Uterus (tissue), 4 donors: ENCODE data around the gene NR2F1-AS1. TPM values are rescaled to one million over a fixed set of nuclear protein-coding genes. Genes with fewer than 3 reads are reported as not detected.

Experiments used
- DNase-seq, 2 donors: peaks; one replicate each; pipeline ENCODE4 v3.0.0-alpha.2; 2019 to 2020
- H3K27ac ChIP-seq, 2 donors: fragments of 200-600 bp; sonication (generic); 1 replicate in 1 of 2; 2 replicates in 1 of 2; pipeline ENCODE4 v1.5.1; 2016 to 2018
- H3K27me3 ChIP-seq, 2 donors: fragments of 200-600 bp; sonication (generic); one replicate each; pipeline ENCODE4 v1.5.1; 2018 to 2019; ENCODE audit warnings: control low read depth in 1 of 2
- H3K36me3 ChIP-seq, 2 donors: fragments of 200-600 bp; sonication (generic); one replicate each; pipeline ENCODE4 v1.5.1; 2019; ENCODE audit warnings: control low read depth in 1 of 2
- H3K4me1 ChIP-seq, 2 donors: fragments of 200-600 bp; sonication (generic); one replicate each; pipeline ENCODE4 v1.5.1; 2018 to 2019; ENCODE audit warnings: control low read depth in 1 of 2
- H3K4me3 ChIP-seq, 2 donors: fragments of 200-600 bp; sonication (generic); 1 replicate in 1 of 2; 2 replicates in 1 of 2; pipeline ENCODE4 v1.5.1; 2018 to 2019; ENCODE audit warnings: mild to moderate bottlenecking in 1 of 2
- H3K9me3 ChIP-seq, 2 donors: fragments of 200-600 bp; sonication (generic); one replicate each; pipeline ENCODE4 v1.5.1; 2019; ENCODE audit warnings: control low read depth in 1 of 2
- POLR2A ChIP-seq, 2 donors: fragments of 450-650 bp; IDR thresholded peaks; one replicate each; pipeline ENCODE4 v1.6.1; 2016; ENCODE audit warnings: antibody characterized with exemption in 2 of 2, mild to moderate bottlenecking in 1 of 2, moderate library complexity in 1 of 2
- intact Hi-C: fragments of 100-400 bp; cut with DNase I; formaldehyde crosslinking; loops from one replicate; pipeline ENCODE4 v1.15.1; 2023; ENCODE audit warnings: low total_unique reads
- total RNA-seq, 4 donors: library from RNA; depleted of rRNA in 3 of 4; stranded (reverse); fragments of >200 nt in 3 of 4; gene quantifications; one replicate each; pipeline versions ENCODE4 v1.1.0 to v1.2.4, GENCODE V29; 2014 to 2023
- TF ChIP-seq, protein P1 (sequence below), 4 experiments: fragments of 200-600 bp in 2 of 4; fragments of 450-650 bp in 2 of 4; sonication (generic) in 2 of 4; IDR thresholded peaks; one replicate each; pipeline ENCODE4 v1.5.1; 2016 to 2019; ENCODE audit warnings: antibody characterized with exemption in 4 of 4, mild to moderate bottlenecking in 2 of 4, moderate library complexity in 1 of 4
- donor health status: DM: yes; HTN: yes; CAD: no.

NR2F1-AS1 gene
- total RNA-seq, 4 donors from 2014 or later: 4.4 to 46.1 (median 19.9) TPM

DNA sequence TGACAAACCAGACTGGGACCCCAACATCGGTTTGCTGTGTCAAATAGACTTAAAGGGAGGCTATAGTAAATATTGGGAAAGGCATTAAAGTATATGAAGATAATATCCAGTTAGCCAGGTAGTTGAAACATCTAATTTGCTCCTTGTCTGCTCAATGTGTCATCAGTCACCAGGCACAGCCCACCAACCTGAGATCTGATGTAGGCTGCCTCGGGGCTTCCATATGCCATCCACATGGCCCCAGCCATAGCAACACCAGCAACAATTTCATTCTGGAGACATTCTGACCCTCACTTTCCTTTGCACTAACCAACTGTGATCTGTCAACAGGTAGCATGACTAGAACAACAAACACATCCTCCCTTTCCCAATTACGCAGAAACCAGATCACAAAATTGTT, 196.0 kb downstream of the NR2F1-AS1 start:
- Histone ChIP-seq H3K27me3 (no peaks in the 10 kb centered on the region), H3K36me3 (no peaks in the 10 kb centered on the region), H3K9me3 (no peaks in the 10 kb centered on the region), H3K4me3 (no peak overlapping the region), H3K27ac (no peak overlapping the region), H3K4me1 (no peaks in the 10 kb centered on the region)
- intact Hi-C loops: no loop called here
- no peak for TF ChIP-seq POLR2A (IDR thresholded peaks at IDR 0.05)
- TF ChIP-seq, protein P1, sequence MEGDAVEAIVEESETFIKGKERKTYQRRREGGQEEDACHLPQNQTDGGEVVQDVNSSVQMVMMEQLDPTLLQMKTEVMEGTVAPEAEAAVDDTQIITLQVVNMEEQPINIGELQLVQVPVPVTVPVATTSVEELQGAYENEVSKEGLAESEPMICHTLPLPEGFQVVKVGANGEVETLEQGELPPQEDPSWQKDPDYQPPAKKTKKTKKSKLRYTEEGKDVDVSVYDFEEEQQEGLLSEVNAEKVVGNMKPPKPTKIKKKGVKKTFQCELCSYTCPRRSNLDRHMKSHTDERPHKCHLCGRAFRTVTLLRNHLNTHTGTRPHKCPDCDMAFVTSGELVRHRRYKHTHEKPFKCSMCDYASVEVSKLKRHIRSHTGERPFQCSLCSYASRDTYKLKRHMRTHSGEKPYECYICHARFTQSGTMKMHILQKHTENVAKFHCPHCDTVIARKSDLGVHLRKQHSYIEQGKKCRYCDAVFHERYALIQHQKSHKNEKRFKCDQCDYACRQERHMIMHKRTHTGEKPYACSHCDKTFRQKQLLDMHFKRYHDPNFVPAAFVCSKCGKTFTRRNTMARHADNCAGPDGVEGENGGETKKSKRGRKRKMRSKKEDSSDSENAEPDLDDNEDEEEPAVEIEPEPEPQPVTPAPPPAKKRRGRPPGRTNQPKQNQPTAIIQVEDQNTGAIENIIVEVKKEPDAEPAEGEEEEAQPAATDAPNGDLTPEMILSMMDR (IDR thresholded peaks at IDR 0.05): no peak
- no peak for DNase-seq

DNA sequence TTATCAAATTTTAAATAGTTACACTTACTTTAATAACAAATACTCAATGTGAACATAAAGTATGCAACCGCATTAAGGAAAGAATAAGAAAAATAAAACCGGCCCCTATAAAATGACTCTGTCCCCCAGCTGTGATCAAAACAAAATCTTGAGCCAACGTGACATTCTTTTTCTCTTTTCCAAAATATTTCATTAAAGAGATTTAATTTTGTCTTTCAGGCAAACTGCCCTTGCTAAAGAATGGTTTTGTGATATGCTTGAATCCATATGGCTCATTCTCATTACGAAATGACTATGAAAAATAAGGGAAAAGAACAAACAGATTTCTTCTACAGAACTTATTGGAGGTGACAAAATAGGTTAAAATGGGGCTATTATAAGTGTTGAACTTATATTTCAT, 197.0 kb downstream of the NR2F1-AS1 start:
- Histone ChIP-seq H3K4me3 (no peak overlapping the region), H3K36me3 (no peaks in the 10 kb centered on the region), H3K27me3 (no peaks in the 10 kb centered on the region), H3K4me1 (no peaks in the 10 kb centered on the region), H3K27ac (no peak overlapping the region), H3K9me3 (no peaks in the 10 kb centered on the region)
- no peak for DNase-seq
- TF ChIP-seq, protein P1 (IDR thresholded peaks at IDR 0.05): no peak
- TF ChIP-seq POLR2A (IDR thresholded peaks at IDR 0.05): no peak
- intact Hi-C loops: no loop called here

DNA sequence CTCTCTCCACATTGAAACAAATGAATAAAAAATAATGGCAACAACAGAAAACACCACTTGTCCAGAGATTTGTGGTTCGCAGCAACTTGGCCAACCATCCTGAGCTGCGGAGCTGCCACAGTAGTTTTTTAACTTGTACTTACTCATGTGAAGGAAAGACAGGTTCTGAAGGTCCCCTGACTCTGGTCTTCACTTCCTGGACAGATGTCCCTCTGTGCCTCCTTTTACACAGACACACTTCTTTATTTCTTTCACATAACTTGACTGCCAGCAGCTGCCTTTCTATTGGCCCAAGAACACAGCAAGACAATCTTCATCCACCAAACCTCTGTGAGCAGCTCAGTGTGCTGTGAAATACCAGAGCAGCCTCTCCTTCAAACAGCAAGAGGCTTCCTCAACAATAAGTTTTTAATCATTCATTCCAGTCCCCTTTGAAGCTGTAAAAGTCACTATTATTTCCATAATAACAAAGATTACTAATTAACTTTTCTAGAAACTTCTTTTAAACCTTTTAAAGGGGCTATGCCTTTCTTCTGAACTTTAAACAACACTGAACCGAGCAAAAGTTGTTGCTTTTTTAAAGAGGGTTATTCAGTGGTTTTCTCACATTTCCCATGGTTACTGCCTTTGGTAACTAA, 198.7 kb downstream of the NR2F1-AS1 start:
- TF ChIP-seq POLR2A (IDR thresholded peaks at IDR 0.05): no peak
- TF ChIP-seq, protein P1 (IDR thresholded peaks at IDR 0.05): no peak
- Histone ChIP-seq H3K9me3 (no peaks in the 10 kb centered on the region), H3K27ac (no peak overlapping the region), H3K4me1 (no peaks in the 10 kb centered on the region), H3K27me3 (no peaks in the 10 kb centered on the region), H3K36me3 (no peaks in the 10 kb centered on the region), H3K4me3 (no peak overlapping the region)
- intact Hi-C loops: no loop called here
- DNase-seq: no peak

DNA sequence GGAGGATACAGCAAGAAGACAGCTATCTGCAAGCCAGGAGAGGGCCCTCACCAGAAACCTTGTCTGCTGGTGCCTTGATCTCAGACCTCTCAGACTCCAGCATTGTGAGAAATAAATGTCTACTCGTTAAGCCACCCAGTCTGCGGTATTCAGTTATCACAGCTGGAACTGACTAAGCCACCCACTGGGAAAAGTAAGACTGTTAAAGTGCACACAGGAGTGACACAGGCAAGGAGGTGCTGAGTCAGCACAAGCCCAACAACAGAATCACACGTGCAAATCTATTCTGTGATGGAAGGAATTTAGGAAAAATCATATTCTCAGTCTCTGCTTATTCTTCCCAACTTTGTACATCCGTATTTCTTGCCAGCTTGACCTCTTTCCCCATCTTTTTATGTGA, 200.0 kb downstream of the NR2F1-AS1 start:
- intact Hi-C loops: no loop called here
- Histone ChIP-seq H3K27ac (no peak overlapping the region), H3K36me3 (no peaks in the 10 kb centered on the region), H3K27me3 (no peaks in the 10 kb centered on the region), H3K9me3 (no peaks in the 10 kb centered on the region), H3K4me3 (no peak overlapping the region), H3K4me1 (no peaks in the 10 kb centered on the region)
- TF ChIP-seq, protein P1 (IDR thresholded peaks at IDR 0.05): no peak
- no peak for TF ChIP-seq POLR2A (IDR thresholded peaks at IDR 0.05)
- DNase-seq: no peak

DNA sequence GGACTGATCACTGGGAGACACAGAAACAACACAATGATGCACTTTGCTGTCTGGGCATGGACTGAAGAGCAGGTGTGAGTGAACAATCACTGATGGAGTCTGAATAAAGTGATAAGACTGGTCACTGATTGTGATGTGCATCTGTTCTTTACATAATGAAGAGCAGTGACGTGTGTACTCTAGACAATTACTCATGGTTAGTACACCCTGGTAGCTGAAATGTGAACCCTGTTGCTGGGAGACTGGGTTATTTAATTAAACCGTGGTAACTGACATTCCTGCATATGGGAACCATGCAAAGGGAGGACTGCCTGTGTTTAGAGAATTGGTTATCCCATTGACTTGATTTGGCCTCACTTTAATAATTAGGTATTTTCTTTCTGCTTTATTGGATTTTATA, 202.9 kb downstream of the NR2F1-AS1 start:
- Histone ChIP-seq H3K9me3 (no peaks in the 10 kb centered on the region), H3K36me3 (no peaks in the 10 kb centered on the region), H3K4me3 (no peak overlapping the region), H3K27me3 (no peaks in the 10 kb centered on the region), H3K27ac (no peak overlapping the region), H3K4me1 (no peaks in the 10 kb centered on the region)
- TF ChIP-seq, protein P1 (IDR thresholded peaks at IDR 0.05): no peak
- no peak for TF ChIP-seq POLR2A (IDR thresholded peaks at IDR 0.05)
- intact Hi-C loops: no loop called here
- no peak for DNase-seq
